Activated T-cell treated with anti-CD3 and anti-CD28 coated beads, Interleukin-2, amount 50 U/mL, for 4 hours (primary cell): ENCODE results near the gene C6orf120. TPM values are rescaled to one million over a fixed set of nuclear protein-coding genes. Genes with fewer than 3 reads are reported as not detected.

ENCODE experiments used
- total RNA-seq, 3 donors: library from RNA; stranded (reverse); gene quantifications; one replicate each; pipeline ENCODE4 v1.2.1, GENCODE V29; 2021

Gene C6orf120
- total RNA-seq, 3 donors from 2014 or later = 31.2 to 32.0 (median 31.4) TPM

Other genes starting within 250 kb of the C6orf120 start
- 10 to 100 TPM; 11.9 to 14.4 (median 13.4) TPM for gene WDR27, start 97 bp upstream of the C6orf120 start, total RNA-seq
- gene PHF10, start 22.4 kb downstream of the C6orf120 start, total RNA-seq = 10 to 100 TPM; 49.6 to 58.7 (median 53.8) TPM
- gene DYNLT2, start 49.4 kb downstream of the C6orf120 start, total RNA-seq = 1 to 10 TPM in 2 of 3 donors, under 1 TPM in 1; 0.95 to 1.7 (median 1.6) TPM
- gene ERMARD, start 49.5 kb downstream of the C6orf120 start, total RNA-seq = 10 to 100 TPM; 19.2 to 26.0 (median 22.4) TPM